Panc1 (cell line): ENCODE measurements around the gene SPATS2L.

Source experiments
- CTCF ChIP-seq: fragments of 450-650 bp; IDR thresholded peaks from 2 replicates; pipeline ENCODE4 v1.5.1; 2017; ENCODE audit warnings: mild to moderate bottlenecking
- SIN3A ChIP-seq: IDR thresholded peaks from 2 replicates; pipeline ENCODE4 v1.6.1; 2012; ENCODE audit warnings: low read depth, mild to moderate bottlenecking, low read length, moderate library complexity, borderline replicate concordance; ENCODE audit not compliant: insufficient read depth
- TCF7L2 ChIP-seq: IDR thresholded peaks from 2 replicates; pipeline ENCODE4 v1.6.1; 2011; ENCODE audit warnings: mild to moderate bottlenecking, low read depth, low read length, inconsistent platforms

- TF ChIP-seq CTCF (no peak), SIN3A (no peak), TCF7L2 (no peak)
Observed at GRCh38 chr2:200482194-200482593, 175.7 kb downstream of the SPATS2L start.
